GM18517 (cell line): ENCODE results near the gene MAPK9.

Experiments
- ATAC-seq: cut with Tn5 transposase; IDR thresholded peaks from one replicate; pipeline ENCODE4 v1.9.1; 2021; ENCODE audit warnings: mild to moderate bottlenecking, moderate library complexity; ENCODE audit not compliant: unreplicated experiment

MAPK9 gene

DNA sequence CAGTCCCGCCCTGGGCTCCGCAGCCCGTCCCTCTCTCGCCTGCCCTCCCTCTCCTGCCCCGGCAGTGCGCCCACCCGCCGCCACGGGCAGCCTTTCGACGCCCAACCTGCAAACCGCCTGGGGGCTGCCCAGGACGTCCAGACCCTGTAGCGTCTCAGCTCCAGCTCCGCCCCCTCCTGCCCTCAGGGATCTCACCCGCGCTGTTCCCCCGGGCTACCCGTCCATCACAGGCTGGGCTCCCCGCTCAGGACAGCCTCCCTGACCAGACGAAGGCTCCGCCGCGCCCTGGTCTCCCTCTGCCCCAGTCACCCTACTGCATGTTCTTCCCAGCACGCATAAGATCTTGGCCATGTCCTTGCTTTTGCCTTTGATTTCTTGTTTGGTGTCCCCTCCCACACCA is 84.3 kb downstream of the MAPK9 start:
- no peak for ATAC-seq

DNA sequence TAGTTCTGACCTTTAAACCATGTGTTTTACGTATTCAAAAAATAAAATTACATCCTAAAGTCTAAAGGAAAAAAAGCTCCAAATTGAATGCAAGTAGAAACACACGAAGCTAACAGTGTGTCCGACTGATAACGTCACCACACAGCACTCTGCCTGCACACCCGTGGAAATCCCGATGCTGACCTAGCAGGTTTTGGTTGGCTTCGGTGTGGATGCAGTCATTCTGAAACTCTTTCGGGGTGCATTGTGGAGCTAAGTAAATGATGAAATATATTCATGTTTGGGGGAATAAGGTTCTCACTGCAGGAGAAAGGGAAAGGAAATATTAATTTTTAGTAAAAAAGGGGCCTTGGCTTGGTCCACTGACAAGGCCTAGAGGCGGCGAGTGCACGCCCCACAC is 84.9 kb downstream of the MAPK9 start:
- no peak for ATAC-seq

DNA sequence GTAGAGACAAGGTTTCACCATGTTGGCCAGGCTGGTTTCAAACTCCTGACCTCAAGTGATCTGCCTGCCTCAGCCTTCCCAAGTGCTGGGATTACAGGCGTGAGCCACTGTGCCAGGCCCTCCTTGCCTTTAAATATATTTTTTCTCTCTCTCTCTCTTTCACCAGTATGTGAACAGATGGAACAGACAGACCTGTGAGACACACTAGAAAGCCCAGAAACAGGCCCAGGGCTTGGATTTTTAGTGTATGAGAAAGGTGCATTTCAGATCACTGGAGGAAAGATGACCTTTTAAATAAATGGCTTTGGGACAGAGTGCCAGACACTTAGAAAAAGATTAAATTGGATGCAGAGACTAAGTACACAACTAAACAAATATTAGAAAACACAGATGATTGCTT is 86.0 kb downstream of the MAPK9 start:
- no peak for ATAC-seq

DNA sequence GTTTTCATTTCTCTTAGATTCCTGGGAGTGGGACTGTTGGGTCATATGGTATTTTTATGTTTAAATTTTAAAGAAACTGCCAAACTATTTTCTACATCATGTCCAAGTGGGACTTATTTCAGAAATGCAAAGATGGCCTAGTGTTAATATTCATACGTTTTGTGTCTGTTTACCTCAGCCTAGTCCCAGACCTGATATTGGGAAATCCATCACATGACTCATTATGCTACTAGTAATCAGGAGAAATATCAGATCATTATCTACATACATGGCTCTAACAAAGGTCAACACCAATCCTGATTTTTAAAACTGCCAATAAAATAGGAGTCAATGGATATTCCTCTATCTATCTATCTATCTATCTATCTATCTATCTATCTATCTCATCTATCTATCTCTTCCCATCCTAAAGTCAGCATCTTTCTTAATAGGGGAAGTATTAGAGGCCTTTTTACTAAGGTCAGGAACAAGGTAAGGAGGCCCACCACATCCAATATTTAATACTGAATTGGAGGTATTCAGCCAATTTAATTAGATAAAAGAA is 87.5 kb downstream of the MAPK9 start:
- no peak for ATAC-seq

DNA sequence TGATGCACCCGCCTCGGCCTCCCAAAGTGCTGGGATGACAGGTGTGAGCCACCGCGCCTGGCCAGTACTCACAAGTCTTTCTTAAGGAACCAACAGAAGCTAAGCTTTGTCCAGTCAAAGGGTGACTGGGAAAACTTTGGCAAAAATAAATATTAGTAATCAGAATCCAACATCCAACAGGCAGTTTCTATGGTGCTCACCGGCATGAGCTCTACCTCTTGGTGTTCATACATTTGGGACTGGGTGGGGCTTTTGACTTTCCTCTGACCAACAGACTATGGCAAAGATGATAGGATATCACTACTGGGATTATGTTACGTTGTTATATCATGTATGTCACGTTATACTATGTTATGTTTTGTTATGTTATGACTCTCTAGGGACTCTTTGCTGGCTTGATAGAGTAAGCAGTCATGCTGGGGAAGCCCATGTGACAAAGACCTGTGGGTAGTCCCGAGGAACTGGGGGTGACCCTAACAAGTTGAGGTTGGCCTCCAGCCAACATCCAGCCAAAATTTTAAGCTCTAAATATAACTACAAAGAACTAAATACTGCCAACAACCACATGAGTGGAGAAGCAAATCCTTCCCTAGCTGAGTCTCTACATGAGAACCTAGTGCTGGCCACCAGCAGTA is 88.8 kb downstream of the MAPK9 start:
- no peak for ATAC-seq

DNA sequence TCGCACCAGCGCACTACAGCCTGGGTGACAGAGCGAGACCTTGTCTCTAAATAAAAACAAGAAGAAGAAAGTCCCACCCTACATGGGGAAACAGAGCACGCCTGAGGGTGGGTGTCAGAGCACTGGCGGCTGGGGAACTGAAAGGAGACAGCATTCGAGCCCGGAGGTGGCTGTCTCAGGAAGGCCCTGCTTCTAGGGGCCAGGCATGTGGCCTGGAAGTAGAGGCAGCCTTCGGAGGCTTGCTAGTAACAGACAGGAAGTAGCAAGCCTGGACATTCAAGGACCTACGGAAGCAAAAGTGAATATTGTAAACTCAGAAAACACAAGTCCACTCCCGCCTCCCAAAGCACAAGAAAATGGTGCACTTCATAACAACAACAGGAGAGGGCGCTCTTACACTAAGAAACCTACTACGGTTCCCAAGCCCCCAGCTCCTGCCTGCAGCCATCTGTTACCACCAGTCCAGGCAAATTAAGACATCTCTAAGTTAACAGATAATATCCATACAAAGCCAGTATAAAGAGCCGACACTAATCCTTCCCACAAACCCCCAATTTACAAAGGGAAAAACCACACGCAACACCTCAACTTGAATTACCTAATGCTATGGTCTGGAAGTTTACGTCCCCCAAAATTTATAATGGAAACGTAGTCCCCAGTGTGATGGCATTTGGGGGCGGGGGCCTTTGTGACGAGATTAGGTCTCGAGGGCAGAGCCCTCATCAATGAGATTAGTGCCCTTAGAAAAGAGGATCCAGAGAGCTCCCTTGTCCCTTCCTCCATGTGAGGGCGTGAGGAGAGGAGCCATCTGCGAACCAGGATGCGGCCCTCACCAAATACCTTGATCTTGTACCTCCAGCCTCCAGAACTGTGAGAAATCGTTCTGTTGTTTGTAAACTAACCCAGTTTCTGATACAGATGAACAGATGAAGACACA is 90.6 kb downstream of the MAPK9 start:
- ATAC-seq, result no peak

DNA sequence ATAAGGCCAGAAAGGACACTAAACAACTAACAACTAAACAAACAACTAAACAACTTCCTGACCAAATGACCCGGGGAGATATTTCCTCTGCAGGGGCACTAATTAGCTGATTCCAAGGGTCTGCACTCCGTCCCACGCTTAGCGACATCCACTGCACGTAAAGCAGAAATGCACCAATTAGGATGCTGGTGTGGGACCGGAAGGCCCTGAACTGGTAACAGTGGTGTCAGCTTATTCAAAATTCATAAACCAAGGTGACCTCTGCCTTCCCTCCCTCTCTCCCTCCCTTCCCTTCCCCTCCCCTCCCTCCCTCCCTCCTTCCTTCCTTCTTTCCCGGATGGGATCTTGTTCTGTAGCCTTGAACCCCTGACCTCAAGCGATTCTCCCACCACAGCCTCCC is 92.5 kb downstream of the MAPK9 start:
- ATAC-seq, result no peak

DNA sequence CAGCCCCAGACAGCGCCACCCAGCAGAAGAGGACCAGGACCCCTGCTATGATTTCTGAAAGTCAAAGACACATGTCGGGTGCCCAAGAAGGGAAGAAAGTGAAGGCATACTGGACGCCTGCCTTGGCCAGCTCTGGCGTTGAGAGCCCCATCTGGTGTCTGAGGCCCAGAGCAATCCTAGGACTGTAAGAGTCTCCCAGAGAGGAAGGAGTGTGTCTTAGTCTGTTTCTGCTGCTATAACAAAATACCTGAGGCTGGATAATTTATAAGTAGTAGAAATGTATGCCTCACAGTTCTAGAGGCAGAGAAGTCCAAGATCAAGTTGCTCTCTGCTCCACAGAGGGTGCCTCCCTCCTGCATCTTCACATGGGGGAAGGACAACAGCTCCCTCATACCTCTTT is 93.7 kb downstream of the MAPK9 start:
- no peak for ATAC-seq

DNA sequence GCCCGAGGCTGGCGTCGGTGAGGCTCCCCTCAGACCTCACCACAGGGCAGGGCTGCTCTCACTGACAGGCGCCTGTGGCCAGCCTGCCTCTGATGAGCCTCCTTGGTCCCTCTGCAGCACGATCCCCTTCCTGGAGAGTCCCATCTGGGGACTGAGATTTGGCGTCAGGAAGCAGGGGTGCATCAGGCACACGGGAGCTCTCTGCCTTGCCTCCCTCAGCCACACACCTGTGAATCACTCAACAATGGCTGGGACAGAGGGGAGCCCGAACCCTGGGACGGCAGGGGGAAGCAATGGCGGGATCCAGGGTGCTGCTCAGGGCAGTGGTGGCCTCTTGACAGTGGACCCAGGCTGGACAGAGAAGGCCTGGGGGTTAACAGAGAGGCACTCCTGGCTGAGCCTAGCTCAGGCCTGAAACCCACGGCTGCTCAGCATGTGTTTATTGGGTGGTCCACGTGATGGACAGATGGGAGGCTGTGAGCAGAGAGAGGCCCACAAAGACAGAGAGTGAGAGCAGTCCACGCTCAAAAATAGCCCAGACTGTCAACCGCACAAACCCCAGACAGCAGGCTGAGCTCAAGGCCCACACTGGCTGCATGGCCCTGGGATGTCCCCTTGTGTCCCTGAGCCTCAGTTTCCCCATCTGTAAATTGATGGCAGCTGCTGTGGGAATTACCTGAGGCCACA is 94.7 kb downstream of the MAPK9 start:
- ATAC-seq, result no peak

DNA sequence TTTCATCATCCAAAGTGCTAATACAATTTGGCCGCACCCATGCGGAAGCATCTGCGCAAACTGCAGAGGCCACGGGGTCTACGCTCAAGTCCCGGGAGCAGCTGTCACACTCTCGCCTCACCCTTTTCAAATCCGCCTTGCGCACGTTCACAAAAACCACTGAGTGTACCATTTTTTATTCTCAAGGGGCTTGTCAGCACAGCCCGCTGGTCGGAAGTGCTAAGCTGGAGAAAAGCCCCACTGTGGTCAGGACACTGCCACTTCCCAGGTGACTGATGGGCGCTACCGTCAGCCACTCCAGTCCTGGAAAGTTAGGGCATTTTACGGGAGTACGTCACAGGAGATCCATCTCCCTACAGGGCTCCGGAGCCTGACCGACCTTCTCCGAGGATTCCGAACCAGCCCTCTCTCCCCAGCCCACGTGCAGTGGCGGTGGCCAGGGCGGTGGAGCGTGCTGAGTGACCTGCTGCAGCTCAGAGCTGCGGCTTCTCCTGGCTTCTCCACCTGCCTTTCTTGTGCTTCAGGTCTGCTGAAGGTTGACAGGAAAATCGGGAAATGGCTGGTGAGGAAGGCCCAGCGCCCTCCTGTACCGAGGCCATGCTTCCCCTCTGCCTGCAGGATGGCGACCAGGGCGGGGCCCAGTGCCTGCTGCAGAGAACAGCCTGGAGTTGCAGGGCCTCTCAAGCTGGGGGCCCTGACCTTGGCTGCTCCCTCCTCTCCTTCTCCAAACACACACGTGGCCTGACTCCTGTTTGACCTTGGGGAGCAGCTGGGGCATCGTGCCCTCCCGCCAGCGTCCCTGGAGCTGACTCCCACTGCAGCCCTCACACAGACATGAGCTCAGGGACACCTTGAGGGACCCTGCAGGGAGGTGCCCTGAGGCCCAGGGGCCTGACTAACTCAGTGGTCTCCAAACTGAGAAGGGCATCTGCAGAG is 97.2 kb downstream of the MAPK9 start:
- ATAC-seq, result no peak

DNA sequence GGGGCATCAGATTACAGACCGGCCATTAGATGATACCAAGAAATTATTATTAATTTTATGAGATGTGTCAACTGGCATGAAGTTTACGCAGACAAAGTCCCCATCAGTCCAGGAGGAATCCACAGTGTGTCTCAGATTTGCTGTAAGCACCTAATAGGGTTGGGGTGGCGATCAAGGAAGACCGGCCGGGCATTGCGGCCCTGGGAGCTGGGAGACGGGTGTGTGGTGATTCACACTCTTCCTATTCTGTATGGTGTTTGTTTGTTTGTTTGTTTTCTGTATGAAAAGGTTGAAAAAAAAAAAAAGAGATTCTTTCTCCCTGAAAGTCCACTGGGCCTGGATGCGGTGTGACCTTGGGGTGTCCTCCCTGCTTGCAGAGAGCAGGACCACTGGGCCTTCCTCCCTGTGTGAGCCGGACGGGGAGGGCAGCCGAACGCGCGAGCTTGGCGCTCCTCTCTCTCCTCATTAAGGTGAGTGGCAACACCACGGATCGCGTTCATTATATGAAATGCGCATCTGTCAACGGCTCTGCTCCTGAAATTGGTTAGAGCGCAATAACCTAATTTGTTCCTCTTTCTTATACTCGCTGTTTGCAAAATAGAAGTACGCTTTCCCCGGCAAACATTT is 98.0 kb downstream of the MAPK9 start:
- ATAC-seq, result no peak

DNA sequence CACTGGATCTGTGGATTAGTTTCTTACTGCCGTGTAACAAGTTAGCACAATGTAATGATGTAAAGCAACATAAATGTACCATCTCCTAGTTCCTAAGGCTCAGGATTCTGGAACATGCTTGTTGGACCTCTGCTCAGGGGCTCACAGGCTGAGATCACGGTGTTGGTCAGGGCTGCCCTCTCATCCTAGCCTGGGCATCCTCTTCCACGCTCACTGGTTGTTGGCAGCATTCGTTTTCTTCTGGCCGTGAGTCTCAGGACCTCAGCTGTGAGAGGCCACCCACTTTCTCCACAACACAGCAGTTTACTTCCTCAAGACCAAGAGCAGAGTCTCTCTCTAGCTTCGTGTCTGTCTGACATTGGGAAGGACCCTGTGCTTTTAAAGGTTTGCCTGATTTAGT is 100.2 kb downstream of the MAPK9 start:
- ATAC-seq, result no peak

DNA sequence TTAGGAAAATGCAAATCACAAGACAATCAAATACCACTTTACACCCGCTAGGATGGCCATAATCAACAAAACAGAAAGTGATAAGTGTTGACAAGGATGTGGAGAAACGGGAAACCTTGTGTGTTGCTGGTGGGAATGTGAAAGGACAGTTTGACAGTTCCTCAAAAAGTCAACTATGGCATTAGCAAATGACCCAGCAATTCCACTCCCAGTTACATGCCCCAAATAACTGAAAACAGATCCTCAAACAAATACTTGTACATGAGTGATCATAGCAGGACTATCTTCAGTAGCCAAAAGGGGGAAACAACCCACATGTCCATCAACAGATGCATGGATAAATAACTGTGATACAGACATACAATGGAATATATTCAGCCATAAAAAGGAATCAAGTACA is 104.1 kb downstream of the MAPK9 start:
- no peak for ATAC-seq
